RWPE2 (cell line): ENCODE data around the gene SNPH.

Experiments used
- ATAC-seq: fragments of 200-7000 bp; cut with Tn5 transposase; 3 replicates; pipeline ENCODE4 v1.9.1; 2021; ENCODE audit warnings: low read depth
- DNase-seq: peaks from one replicate; pipeline ENCODE4 v3.0.0-alpha.2; 2020; ENCODE audit warnings: low spot score
- H3K27ac ChIP-seq: fragments of 450-650 bp; 2 replicates; pipeline ENCODE4 v1.5.1; 2017; ENCODE audit warnings: mild to moderate bottlenecking; ENCODE audit not compliant: poor library complexity, severe bottlenecking
- H3K27me3 ChIP-seq: fragments of 250-450 bp; sonication (Bioruptor Pico); 2 replicates; pipeline ENCODE4 v1.5.1; 2021; ENCODE audit warnings: mild to moderate bottlenecking, moderate library complexity; ENCODE audit not compliant: insufficient read depth, poor library complexity, severe bottlenecking
- H3K36me3 ChIP-seq: fragments of 250-450 bp; sonication (Bioruptor Pico); 2 replicates; pipeline ENCODE4 v1.5.1; 2020; ENCODE audit warnings: low read depth, mild to moderate bottlenecking, moderate library complexity
- H3K4me1 ChIP-seq: fragments of 250-450 bp; sonication (Bioruptor Pico); 2 replicates; pipeline ENCODE4 v1.5.1; 2021; ENCODE audit warnings: mild to moderate bottlenecking, moderate library complexity; ENCODE audit not compliant: insufficient read depth, poor library complexity, severe bottlenecking
- H3K4me3 ChIP-seq: fragments of 250-450 bp; sonication (Bioruptor Pico); 2 replicates; pipeline ENCODE4 v1.5.1; 2021; ENCODE audit warnings: mild to moderate bottlenecking, moderate library complexity; ENCODE audit not compliant: severe bottlenecking
- H3K9me3 ChIP-seq: fragments of 250-450 bp; sonication (Bioruptor Pico); 2 replicates; pipeline ENCODE4 v1.5.1; 2021; ENCODE audit warnings: mild to moderate bottlenecking, moderate library complexity; ENCODE audit not compliant: severe bottlenecking
- TF ChIP-seq, protein P1 (sequence below): fragments of 450-650 bp; IDR thresholded peaks from one replicate; pipeline ENCODE4 v1.5.1; 2017; ENCODE audit warnings: mild to moderate bottlenecking, moderate library complexity; ENCODE audit not compliant: poor library complexity, severe bottlenecking

Gene SNPH

GRCh38 chr20:1345030-1345755 lies 79.1 kb downstream of the SNPH start:
- Histone ChIP-seq H3K4me1 (no peaks in the 10 kb centered on the region), H3K9me3 (no peaks in the 10 kb centered on the region), H3K36me3 (peaks cover 3% of the 10 kb centered on the region), H3K27ac (no peak overlapping the region), H3K27me3 (no peaks in the 10 kb centered on the region), H3K4me3 (no peak overlapping the region)
- DNase-seq, result no peak
- TF ChIP-seq, protein P1, sequence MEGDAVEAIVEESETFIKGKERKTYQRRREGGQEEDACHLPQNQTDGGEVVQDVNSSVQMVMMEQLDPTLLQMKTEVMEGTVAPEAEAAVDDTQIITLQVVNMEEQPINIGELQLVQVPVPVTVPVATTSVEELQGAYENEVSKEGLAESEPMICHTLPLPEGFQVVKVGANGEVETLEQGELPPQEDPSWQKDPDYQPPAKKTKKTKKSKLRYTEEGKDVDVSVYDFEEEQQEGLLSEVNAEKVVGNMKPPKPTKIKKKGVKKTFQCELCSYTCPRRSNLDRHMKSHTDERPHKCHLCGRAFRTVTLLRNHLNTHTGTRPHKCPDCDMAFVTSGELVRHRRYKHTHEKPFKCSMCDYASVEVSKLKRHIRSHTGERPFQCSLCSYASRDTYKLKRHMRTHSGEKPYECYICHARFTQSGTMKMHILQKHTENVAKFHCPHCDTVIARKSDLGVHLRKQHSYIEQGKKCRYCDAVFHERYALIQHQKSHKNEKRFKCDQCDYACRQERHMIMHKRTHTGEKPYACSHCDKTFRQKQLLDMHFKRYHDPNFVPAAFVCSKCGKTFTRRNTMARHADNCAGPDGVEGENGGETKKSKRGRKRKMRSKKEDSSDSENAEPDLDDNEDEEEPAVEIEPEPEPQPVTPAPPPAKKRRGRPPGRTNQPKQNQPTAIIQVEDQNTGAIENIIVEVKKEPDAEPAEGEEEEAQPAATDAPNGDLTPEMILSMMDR, result no peak
- ATAC-seq, result no peak

GRCh38 chr20:1345756-1346093 lies 79.6 kb downstream of the SNPH start:
- Histone ChIP-seq H3K9me3 (no peaks in the 10 kb centered on the region), H3K27ac (no peak overlapping the region), H3K27me3 (no peaks in the 10 kb centered on the region), H3K4me1 (no peaks in the 10 kb centered on the region), H3K4me3 (no peak overlapping the region), H3K36me3 (peaks cover 8% of the 10 kb centered on the region)
- TF ChIP-seq, protein P1, result no peak
- DNase-seq (no peak), ATAC-seq (no peak)

- DNase-seq (no peak), ATAC-seq (no peak)
- Histone ChIP-seq H3K36me3 (peaks cover 15% of the 10 kb centered on the region), H3K27ac (no peak overlapping the region), H3K4me1 (no peaks in the 10 kb centered on the region), H3K4me3 (no peak overlapping the region), H3K9me3 (no peaks in the 10 kb centered on the region), H3K27me3 (no peaks in the 10 kb centered on the region)
- TF ChIP-seq, protein P1, result no peak
These were observed 80.3 kb downstream of the SNPH start for GRCh38 chr20:1346315-1346969.

DNA sequence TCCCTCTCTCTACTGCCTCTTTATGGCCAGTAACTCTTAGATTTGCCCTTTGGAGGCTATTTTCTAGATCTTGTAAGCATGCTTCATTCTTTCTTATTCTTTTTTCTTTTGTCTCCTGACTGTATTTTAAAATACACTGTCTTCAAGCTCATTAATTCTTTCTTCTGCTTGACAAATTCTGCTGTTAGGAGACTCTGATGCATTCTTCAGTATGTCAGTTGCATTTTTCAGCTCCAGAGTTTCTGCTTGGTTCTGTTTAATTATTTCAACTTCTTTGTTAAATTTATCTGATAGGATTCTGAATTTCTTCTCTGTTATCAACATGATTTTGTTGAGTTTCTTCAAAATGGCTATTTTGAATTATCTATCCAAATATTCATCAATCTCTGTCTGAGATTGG lies 87.9 kb downstream of the SNPH start:
- H3K4me3 ChIP-seq, result no peak overlapping the region
- peaks cover 59% of the 10 kb centered on the region for H3K36me3 ChIP-seq
- TF ChIP-seq, protein P1, result no peak
- no peaks in the 10 kb centered on the region for H3K4me1 ChIP-seq
- H3K9me3 ChIP-seq, result peaks cover 3% of the 10 kb centered on the region
- H3K27ac ChIP-seq, result no peak overlapping the region
- ATAC-seq, result no peak
- DNase-seq, result no peak
- H3K27me3 ChIP-seq, result no peaks in the 10 kb centered on the region
